ENCODE results near the gene LANCL3. TPM values are rescaled to one million over a fixed set of nuclear protein-coding genes. Genes with fewer than 3 reads are reported as not detected.
A peak's percentile ranks its signal among the peaks of the same experiment; 100 is the strongest.

Gene LANCL3
- total RNA-seq, 4 donors from 2014 or later = 0.02 to 0.25 (median 0.16) TPM; not detected in 1

DNA sequence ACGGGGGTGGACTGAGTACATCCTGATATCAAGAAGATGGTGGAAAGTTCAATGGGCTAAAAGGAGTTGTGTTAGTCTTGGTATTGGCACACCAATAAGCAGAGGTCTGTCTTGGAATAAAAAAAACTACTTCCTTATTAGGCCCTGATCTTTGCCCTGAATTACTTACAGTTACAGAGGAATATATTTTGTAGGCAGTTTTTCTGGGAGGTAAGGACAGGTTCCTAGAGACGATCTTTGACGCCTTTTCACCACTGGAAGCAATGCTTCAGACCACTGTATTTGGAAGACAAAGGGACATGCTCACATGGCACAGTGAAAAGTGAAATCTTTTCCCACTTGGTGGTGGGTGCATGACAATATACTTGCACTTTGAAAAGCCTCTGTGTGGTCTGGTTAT is 113.5 kb downstream of the LANCL3 start:
- peak overlapping the region in 3 of 4 donors; percentile 51 to 58 (median 57) for H3K4me3 ChIP-seq
- intact Hi-C loops (cut with DNase I; ENCODE audit: low total_unique reads) (no loop called here), in situ Hi-C loops (cut with MboI; ENCODE audit: low sequenced_read_pairs in 4 of 4) (no loop called here)
- no peak for TF ChIP-seq POLR2A (IDR thresholded peaks at IDR 0.05)
- TF ChIP-seq, protein P1, sequence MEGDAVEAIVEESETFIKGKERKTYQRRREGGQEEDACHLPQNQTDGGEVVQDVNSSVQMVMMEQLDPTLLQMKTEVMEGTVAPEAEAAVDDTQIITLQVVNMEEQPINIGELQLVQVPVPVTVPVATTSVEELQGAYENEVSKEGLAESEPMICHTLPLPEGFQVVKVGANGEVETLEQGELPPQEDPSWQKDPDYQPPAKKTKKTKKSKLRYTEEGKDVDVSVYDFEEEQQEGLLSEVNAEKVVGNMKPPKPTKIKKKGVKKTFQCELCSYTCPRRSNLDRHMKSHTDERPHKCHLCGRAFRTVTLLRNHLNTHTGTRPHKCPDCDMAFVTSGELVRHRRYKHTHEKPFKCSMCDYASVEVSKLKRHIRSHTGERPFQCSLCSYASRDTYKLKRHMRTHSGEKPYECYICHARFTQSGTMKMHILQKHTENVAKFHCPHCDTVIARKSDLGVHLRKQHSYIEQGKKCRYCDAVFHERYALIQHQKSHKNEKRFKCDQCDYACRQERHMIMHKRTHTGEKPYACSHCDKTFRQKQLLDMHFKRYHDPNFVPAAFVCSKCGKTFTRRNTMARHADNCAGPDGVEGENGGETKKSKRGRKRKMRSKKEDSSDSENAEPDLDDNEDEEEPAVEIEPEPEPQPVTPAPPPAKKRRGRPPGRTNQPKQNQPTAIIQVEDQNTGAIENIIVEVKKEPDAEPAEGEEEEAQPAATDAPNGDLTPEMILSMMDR (IDR thresholded peaks at IDR 0.05 in 4 of 5, conservative IDR thresholded peaks at IDR 0.05 in 1 of 5) = no peak
- ATAC-seq (peak; percentile 39 to 42), DNase-seq (no peak)
- no peaks in the 10 kb centered on the region for H3K36me3 ChIP-seq
- no peaks in the 10 kb centered on the region for H3K9me3 ChIP-seq
- peaks cover 0 to 7% of the 10 kb centered on the region in 2 donors for H3K4me1 ChIP-seq
- H3K27ac ChIP-seq = peak overlapping the region; percentile 81 to 88 (median 87)
- no peaks in the 10 kb centered on the region for H3K27me3 ChIP-seq

DNA sequence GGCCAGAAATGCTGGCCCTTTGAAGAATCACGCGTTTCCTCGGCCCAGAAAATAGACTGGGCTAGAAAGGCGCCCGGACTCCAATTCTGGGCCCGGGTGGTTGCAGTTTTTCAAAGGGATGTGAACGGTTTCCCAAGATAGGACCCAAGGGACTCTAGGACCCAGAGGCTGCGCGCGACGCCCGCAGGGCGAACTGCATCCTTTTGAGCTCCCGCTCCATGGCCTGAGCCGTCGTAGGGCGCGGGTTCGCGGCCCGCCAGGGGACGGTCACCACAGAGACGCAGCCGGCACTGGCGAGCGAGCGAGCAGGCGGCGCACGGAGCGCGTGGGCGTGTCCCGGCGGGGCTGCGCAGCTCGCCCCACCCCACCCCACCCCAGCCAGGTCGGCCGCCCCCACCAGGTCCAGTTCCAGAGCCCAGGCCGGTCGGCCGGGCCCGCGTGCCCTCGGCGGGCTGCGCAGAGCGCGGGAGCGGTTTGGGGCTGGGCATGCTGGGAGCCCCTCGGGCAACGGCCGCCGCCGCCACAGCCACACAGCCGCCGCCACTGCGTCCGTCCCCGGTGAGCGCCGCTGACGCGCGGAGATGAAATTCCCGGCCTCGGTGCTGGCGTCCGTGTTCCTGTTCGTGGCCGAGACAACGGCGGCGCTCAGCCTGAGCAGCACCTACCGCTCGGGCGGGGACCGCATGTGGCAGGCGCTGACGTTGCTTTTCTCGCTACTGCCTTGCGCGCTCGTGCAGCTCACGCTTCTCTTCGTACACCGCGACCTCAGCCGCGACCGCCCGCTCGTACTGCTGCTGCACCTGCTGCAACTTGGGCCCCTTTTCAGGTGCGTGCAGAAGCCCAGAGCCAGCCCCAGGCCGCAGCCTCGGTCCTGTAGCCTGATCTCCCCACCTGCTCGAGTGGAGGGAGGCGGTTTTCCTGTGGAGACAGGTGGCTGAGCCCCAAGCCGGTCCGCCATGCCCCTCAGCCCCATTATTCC is 114.2 kb downstream of the LANCL3 start, which contains the start of gene XK:
XK (plus strand) TSS at position 411 of the 979 bp plus-strand sequence; CDS start at position 582, 171 bp downstream.
- TF ChIP-seq, protein P1 (IDR thresholded peaks at IDR 0.05 in 4 of 5, conservative IDR thresholded peaks at IDR 0.05 in 1 of 5) = no peak
- peak; percentile 59 to 76 for TF ChIP-seq POLR2A (IDR thresholded peaks at IDR 0.05)
- intact Hi-C loops (cut with DNase I; ENCODE audit: low total_unique reads) (no loop called here), in situ Hi-C loops (cut with MboI; ENCODE audit: low sequenced_read_pairs in 4 of 4) (no loop called here)
- Histone ChIP-seq H3K4me1 (peaks cover 0 to 7% of the 10 kb centered on the region in 2 donors), H3K27me3 (no peaks in the 10 kb centered on the region), H3K36me3 (no peaks in the 10 kb centered on the region), H3K9me3 (no peaks in the 10 kb centered on the region), H3K27ac (peak within 1 kb of the TSS; percentile 81 to 88 (median 87)), H3K4me3 (peak within 1 kb of the TSS; percentile 51 to 64 (median 58))
- DNase-seq = peak; percentile 39 to 54
- peak; percentile 58 to 63 for ATAC-seq

DNA sequence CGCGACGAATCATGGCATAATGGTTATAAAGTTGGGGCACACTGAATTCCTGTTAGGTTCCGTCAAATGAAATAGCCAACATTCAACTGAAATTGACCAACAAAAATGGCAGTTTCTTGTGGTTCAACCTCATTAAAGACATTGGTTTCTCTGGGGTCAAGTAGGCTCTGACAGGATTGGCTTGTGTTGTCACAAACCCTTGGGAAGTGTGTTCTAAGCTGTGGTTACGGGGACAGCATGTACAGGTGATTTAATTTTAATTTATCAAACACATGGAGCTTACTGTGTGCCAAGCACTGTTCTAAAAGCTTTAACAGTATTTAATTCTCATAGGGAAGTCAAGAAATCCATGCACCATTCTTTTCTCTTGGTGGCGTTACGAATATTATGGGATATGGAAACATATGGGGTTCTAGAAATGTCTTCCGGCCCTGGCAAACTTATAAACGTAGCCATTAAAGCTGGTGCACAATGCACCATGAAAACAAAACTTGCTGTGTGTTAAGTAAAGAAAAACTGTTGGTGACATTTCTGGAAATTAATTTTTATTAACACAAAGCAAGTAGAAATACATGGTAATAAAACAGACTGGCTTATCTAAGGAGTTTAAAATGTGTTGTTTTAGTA is 115.0 kb downstream of the LANCL3 start:
- no peak for ATAC-seq
- Histone ChIP-seq H3K4me3 (peak overlapping the region; percentile 51 to 64 (median 58)), H3K27me3 (no peaks in the 10 kb centered on the region), H3K4me1 (peaks cover 0 to 7% of the 10 kb centered on the region in 2 donors), H3K9me3 (no peaks in the 10 kb centered on the region), H3K36me3 (no peaks in the 10 kb centered on the region), H3K27ac (peak overlapping the region; percentile 81 to 88 (median 87))
- intact Hi-C loops (cut with DNase I; ENCODE audit: low total_unique reads) = no loop called here
- in situ Hi-C loops (cut with MboI; ENCODE audit: low sequenced_read_pairs in 4 of 4) = no loop called here
- TF ChIP-seq, protein P1 (IDR thresholded peaks at IDR 0.05 in 4 of 5, conservative IDR thresholded peaks at IDR 0.05 in 1 of 5) = no peak
- no peak for TF ChIP-seq POLR2A (IDR thresholded peaks at IDR 0.05)
- no peak for DNase-seq

DNA sequence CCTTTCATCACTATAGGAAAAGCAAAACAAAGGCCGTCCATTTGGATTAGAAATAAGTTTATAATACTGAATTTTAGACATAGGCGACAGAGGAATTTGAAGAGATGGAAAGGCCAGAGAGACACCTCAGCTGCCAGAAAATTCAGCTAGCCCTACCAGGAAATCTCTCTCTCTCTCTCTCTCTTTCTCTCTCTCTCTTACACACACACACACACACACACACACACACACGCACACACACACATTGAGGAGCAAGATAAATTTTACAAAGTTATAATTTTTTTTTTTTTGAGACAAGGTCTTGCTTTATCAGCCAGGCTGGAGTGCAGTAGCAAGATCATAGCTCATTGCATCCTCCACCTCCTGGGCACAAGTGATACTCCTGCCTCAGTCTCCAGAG is 115.5 kb downstream of the LANCL3 start:
- Histone ChIP-seq H3K27ac (peak overlapping the region in 3 of 4 donors; percentile 87 to 88 (median 87)), H3K27me3 (no peaks in the 10 kb centered on the region), H3K36me3 (no peaks in the 10 kb centered on the region), H3K4me1 (peaks cover 0 to 7% of the 10 kb centered on the region in 2 donors), H3K4me3 (peak overlapping the region in 1 of 4 donors; percentile 64), H3K9me3 (no peaks in the 10 kb centered on the region)
- ATAC-seq = no peak
- intact Hi-C loops (cut with DNase I; ENCODE audit: low total_unique reads) = no loop called here
- TF ChIP-seq POLR2A (IDR thresholded peaks at IDR 0.05) = no peak
- TF ChIP-seq, protein P1 (IDR thresholded peaks at IDR 0.05 in 4 of 5, conservative IDR thresholded peaks at IDR 0.05 in 1 of 5) = no peak
- DNase-seq = no peak
- in situ Hi-C loops (cut with MboI; ENCODE audit: low sequenced_read_pairs in 4 of 4) = no loop called here
